GM18526 (cell line): ENCODE results near the gene FCER2.

Source experiments
- POLR2A ChIP-seq: IDR thresholded peaks from 3 replicates; pipeline ENCODE4 v1.6.1; 2011; ENCODE audit not compliant: insufficient read length; ENCODE audit errors: extremely low read depth

The FCER2 gene

DNA sequence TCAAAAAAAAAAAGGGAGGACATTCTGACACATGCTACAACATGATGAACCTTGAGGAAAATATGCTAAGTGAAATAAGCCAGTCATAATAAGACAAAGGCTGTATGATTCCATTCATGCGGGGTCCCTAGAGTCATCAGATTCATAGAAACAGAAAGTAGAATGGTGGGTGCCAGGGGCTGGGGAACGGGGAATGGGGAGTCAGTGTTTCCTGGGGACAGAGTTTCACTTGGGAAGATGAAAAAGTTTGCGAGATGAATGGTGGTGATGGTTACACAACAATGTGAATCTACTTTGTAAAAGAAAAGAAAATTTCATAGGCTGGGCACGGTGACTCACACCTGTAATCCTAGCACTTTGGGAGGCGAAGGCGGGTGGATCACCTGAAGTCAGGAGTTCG, 36.1 kb upstream of the FCER2 start:
- TF ChIP-seq POLR2A = no peak

DNA sequence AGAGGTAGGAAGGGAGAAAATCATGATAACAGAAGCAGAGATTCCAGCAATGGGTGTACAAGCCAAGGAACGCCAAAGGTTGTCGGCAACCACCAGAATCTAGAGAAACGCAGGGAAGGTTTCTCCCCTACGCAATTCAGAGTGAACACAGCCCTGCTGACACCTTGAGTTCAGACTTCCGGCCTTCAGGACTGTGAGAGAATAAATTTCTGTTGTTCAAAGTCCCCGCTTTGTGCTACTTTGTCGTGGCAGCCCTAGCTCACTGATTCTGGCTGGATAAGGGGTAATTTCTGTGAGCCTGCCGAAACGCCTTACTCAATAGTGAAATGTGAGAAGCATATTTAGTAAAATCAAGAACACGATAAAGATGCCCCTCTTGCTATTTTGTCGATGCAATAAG, 35.3 kb upstream of the FCER2 start:
- TF ChIP-seq POLR2A = no peak

DNA sequence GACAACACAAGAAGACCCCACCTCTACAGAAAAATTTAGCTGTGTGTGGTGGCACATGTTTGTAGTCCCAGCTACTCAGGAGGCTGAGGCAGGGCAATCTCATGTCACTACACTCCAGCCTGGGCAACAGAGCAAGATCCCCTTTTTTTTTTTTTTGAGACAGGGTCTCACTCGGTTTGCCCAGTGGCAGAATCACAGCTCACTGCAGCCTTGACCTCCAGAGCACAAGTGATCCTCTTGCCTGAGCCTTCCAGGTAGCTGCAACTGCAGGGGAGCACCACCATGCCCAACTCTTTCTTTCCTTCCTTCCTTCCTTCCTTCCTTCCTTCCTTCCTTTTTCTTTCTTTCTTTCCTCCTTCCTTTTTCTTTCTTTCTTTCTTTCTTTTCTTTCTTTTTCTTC, 34.2 kb upstream of the FCER2 start:
- no peak for TF ChIP-seq POLR2A

DNA sequence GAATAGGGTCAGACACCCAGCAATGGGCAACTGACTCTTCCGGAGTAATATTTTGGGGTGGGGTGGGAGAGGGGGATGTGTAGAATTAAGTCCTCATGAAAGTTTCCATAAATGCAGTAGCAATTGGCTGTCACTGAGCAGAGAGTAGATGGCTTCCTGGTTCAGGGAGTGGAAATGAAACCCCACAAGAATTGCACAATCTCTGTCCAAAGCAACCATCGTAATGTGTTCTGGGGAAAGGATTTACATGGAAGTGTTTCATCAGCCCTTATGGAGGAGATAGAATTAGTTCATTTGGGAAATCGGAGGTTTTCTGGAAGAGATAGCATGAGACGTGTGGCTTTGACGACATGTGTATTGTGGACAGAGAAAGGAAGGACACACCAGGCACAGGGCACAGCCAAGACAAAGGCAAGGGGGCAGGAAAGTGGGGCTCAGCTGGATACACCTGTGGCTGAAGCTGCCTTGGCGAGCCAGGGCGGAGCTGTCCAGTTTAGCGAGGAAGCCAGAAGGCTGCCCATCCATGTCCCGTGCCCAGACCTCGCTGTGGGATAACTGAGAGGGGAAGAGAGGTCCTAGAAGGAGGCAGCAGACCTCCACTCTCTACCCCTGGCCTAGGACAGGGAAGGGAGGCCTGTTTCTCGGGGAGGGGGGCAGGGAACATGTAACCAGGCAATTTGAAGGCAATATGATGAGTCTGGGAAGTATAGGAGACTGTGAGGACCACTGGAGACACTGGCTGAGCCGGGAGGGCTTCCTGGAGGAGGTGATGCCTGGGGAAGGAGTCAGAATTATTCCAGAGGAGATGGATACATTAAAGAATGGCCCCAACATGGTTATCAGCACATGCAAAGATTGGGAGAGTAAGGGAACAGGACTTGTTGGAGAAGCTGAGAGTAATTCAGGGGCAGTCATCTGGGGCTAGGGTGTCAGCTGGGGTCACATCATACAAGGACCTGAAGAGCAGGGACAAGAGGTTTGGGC, 32.6 kb upstream of the FCER2 start:
- TF ChIP-seq POLR2A = no peak

DNA sequence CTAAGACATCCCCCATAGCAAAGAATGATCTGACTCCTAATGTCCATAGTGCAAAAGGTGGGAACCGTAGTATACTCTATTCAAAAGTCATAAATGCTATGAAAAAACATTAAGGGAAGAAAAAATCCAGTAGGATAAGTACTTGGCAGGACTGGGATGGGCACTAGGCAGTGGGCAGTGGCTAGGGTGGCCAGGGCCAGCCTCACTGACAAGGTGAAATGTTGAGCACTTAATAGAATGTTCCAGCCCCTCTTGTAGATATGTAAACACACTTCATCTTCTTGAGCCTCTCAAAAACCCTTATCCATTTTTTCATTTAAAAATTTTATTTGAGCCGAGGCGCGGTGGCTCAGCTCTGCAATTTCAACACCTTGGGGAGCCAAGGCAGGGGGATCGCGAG, 31.4 kb upstream of the FCER2 start:
- TF ChIP-seq POLR2A = no peak

DNA sequence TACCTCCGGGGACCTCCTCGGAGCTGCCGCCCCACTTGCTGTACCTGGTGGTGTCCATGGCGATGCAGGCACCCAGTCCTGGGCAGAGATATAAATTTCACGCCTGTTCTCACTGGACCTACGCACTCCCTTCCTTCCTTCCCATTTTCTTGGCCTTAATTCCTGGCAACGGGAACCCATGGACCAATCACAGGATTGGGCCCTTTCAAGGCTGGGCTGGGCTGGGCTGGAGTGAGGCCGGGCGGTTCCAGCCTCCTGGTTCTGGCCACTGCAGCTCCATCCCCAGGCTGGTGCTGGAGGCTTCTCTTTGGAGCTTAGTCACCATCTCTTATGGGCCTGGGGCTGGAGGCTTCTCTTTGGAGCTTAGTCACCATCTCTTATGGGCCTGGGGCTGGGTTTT, 30.1 kb upstream of the FCER2 start, which contains the start of gene CLEC4G:
Gene CLEC4G (minus strand): TSS at position 66 of the 400 bp plus-strand sequence. CDS start 8 bp downstream, at position 58.
- TF ChIP-seq POLR2A = no peak

DNA sequence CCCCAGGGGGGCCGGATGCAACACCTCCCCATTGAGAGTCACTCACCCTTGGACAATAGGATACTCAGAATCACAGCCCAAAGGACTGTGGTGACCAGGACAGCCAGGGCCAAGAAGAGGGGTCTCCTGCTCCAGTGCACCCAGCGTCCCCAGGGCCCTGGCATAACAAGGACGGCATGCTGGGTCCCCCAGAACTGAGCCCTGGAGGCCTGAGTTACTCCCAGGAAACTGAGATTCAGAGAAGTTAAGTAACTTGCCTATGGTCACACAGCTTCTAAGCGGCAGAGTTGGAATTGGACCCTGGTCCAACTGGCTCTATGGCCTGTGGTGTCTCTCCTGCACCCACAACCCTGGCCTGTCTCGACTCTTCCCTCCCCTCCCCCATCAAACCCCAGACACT, 29.7 kb upstream of the FCER2 start:
- no peak for TF ChIP-seq POLR2A

DNA sequence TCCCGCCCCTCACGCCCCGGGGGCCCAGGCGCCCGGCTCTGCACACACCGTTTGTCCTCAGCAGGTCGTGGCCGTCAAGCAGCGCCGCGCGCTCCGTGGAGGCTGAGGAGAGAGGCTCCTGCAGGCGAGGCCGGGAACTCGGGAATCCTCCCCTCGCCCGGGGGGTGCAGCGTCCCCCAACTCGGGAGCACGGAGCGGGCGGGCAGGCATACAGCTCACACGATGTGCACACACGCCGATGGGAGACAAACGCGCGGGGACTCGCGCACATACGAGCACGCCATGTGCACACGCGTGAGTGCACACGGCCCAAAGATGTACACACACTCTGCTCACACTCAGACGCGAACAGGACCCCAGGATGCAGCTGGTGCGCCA, 29.3 kb upstream of the FCER2 start:
- TF ChIP-seq POLR2A = no peak

DNA sequence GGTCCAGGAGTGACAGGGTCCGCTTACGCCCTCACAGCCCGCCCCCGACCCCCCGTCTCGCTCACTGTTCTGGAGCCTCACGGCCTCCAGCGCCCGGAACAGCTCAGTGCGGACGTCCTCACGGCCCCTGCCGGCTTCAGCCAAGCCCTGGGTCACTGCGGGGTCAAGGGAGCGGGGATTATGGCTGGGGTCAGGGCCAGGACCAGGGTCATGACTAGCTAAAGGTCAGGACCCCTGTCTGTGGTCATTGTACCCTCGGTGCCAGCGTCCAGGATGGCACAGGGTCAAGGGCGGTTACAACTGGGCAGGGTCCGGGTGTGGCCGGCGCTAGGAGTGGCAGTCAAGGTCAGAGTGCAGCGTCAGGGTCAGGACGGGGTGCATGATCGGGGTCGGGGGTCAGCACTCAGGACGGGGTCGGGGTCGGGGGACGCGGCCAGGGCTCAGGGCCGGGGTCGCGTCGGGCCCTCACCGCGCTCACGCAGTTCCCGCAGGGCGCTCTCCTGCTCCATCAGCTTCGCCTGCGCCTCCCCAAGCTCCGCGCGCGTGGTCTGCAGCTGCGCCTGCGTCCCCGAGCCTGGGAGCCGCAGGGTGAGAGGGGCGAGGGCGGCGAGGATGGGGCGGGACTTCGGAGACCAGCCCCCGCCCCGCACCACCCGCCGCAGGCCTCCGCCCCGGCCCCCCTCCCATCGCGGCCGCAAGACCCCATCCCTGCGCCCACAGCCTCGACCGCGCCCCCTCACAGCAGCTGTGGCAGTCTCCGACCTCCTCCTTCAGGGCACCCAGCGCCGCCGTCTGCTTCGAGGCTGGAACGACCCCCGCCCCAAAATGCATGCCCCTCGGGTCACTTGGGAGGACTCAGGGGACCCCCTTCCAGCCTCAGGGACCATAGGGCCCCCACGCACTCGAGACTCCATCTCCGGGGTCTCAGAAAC, 28.6 kb upstream of the FCER2 start:
- no peak for TF ChIP-seq POLR2A

DNA sequence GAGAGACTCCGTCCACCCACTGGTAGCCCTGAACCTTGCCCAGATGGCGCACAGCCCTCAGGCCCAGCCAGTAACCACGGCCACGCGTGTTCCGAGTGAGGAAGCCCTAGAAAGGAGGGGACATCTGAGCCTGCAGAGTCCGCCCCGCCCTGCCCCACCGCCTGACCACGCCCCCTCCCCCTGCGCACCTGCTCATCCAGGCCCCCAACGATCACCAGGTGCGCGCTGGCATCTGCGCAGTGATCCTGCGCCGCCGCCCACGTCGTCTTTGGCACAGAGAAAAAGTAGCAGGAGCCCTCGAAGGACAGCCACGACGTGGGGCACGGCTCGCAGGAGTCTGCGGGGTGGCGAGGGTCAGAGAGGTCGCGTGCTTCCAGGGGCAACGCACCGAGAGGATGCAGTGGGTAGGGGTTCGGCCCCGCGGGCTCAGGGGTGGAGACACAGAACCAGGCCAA, 27.9 kb upstream of the FCER2 start:
- TF ChIP-seq POLR2A = no peak

DNA sequence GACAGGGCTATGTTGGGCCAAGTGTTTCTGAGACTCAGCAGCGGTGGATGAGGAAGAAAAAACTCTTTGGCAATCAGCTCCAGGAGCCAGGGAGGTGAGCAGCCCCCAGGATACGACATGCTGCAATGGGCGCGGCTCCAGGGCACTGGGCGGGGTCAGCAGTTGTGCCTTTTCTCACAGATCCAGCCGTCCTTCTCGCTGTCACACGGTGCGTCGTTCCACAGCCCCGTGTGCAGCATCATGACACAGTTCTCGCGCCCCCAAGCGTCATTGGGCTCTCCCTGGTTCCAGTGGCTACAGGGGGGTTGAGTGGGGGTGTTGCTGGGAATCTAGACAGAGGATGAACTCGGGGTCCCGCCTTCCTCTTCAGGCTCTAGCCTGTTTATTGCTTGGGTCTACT, 27.3 kb upstream of the FCER2 start:
- no peak for TF ChIP-seq POLR2A

DNA sequence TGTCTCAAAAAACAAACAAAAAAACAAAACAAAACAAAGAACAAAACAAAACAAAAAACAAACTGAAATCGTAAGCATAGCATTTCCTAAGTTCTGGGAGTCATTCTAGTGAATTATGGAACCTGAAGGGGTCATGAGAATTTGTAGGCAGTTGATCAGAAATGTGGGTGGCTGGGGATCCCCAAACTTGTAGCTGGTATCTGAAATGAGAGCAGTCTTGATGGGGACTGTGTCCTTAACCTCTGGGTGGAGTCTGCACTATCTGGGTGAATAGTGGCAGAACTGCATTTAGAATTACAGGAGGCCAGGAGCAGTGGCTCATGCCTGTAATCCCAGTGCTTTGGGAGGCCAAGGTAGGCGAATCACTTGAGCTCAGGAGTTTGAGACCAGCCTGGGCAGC, 23.9 kb upstream of the FCER2 start:
- no peak for TF ChIP-seq POLR2A

DNA sequence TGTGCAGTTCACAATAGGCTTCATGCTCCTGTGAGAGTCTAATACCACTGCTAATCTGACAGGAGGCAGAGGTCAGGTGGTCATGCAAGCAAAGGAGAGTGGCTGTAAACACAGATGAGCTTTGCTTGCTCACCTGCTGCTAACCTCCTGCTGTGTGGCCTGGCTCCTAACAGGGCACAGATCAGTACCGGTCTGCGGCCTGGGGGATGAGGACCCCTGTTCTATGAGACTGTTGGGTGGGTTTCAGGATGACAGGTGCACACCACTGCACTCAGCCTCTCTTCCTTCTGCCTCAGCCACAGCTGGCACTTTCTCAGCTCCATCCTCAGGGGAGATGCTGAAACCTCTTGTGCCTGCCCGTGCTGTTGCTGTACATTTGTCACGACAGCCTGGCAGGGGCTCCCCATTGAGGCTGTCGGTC, 20.3 kb upstream of the FCER2 start:
- no peak for TF ChIP-seq POLR2A

DNA sequence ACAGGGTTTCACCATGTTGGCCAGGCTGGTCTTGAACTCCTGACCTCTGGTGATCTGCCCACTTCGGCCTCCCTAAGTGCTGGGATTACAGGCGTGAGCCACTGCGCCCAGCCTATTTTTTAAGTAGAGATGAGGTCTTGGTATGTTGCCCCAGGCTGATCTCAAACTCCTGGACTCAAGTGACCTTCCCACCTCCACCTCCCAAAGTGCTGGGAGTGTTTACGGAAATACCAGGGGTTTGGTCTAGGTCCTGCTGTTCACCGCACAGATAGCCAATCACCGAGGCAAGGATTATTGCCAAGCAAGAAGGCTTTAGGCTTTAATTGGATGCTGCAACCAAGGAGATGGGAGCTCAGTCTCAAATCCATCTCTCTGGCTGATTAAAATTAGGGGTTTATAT, 18.4 kb upstream of the FCER2 start:
- no peak for TF ChIP-seq POLR2A

DNA sequence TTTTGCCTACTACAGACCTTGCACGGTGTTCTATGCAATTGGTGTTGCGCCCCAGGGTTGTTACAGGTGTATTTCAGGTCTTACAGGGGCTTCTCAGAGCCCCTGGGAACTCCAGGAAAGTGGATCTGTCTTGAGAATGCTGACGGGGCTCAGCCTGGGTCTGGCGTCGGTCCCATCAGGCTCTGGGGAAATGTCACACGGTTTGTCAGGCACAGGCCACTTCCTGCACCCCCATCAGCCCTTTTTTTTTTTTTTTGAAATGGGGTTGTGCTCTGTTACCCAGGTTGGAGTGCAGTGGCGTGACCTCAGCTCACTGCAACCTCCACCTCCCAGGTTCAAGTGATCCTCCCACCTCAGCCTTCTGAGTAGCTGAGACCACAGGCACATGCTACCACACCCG, 16.7 kb upstream of the FCER2 start:
- TF ChIP-seq POLR2A = no peak

DNA sequence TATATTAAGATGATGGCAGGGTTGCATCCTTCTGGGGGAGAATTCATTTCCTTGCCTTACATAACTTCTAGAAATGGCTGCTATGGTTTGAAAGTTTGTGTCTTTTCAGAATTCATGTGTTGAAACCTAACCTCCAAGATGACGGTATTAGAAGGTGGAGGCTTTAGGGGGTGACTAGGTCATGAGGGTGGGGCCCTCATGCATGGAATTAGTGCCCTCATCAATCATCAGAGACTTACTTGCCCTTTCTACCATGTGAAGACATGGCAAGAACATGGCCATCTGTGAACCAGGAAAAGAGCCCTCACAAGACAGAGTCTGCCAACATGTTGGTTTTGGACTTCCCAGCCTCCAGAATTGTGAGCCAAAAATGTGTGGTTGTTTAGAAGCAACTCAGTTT, 14.8 kb upstream of the FCER2 start:
- no peak for TF ChIP-seq POLR2A
